HEK293T (cell line): ENCODE measurements around the gene LPO.

Source experiments
- BHLHE40 ChIP-seq: fragments of 450-650 bp; IDR thresholded peaks from 2 replicates; pipeline ENCODE4 v1.6.1; 2016; ENCODE audit warnings: mild to moderate bottlenecking, moderate library complexity, borderline replicate concordance
- FOXM1 ChIP-seq: fragments of 450-650 bp; IDR thresholded peaks from 2 replicates; pipeline ENCODE4 v1.6.1; 2017; ENCODE audit warnings: mild to moderate bottlenecking, borderline replicate concordance
- L3MBTL2 ChIP-seq: fragments of 450-650 bp; conservative IDR thresholded peaks from 2 replicates; pipeline ENCODE4 v1.6.1; 2016; ENCODE audit warnings: mild to moderate bottlenecking
- NFRKB ChIP-seq: fragments of 450-650 bp; IDR thresholded peaks from 2 replicates; pipeline ENCODE4 v1.6.1; 2016; ENCODE audit warnings: mild to moderate bottlenecking, moderate library complexity
- SP1 ChIP-seq: fragments of 450-650 bp; IDR thresholded peaks from 2 replicates; pipeline ENCODE4 v1.6.1; 2017

DNA sequence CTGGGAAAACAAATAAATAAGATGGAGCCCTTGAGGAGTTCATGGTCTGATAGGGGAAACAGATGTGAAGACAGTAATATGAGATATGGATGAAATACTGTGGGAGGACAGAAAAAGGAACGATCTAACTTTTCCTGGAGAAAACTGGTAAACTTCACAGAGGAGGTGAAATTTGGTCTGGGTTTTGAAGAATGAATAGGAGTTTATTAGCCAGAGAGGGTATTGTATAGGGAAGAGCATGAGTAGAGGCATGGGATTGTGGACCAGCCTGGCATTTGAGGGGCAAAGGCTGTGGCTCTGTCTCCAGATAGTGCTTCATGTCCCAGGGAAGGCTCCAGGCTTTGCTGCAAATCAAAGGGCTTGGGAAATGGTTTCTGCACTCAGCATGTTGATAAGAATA lies 1.6 kb downstream of the LPO start:
- no peak for TF ChIP-seq BHLHE40
- TF ChIP-seq SP1, result no peak
- TF ChIP-seq NFRKB, result no peak
- no peak for TF ChIP-seq L3MBTL2
- no peak for TF ChIP-seq FOXM1
